H9 (cell line): ENCODE results near the gene SHC1. TPM values are rescaled to one million over a fixed set of nuclear protein-coding genes. Genes with fewer than 3 reads are reported as not detected.

Experiments used
- DNase-seq: peaks from one replicate; pipeline ENCODE4 v3.0.0-alpha.2; 2017
- H2AFZ ChIP-seq: one replicate; pipeline ENCODE4 v1.6.1; 2013; ENCODE audit warnings: mild to moderate bottlenecking, low read length, control low read depth, moderate library complexity
- H2AK5ac ChIP-seq: 2 replicates; pipeline ENCODE4 v1.6.1; 2013; ENCODE audit warnings: low read length, control low read depth, mixed read lengths; ENCODE audit not compliant: insufficient read length
- H2BK120ac ChIP-seq: one replicate; pipeline ENCODE4 v1.6.1; 2013; ENCODE audit warnings: low read depth, mild to moderate bottlenecking, low read length, control low read depth, inconsistent platforms; ENCODE audit not compliant: poor library complexity, severe bottlenecking
- H2BK12ac ChIP-seq: 2 replicates; pipeline ENCODE4 v1.6.1; 2013; ENCODE audit warnings: low read length, control low read depth, mixed read lengths, low read depth; ENCODE audit not compliant: insufficient read length
- H2BK15ac ChIP-seq: 2 replicates; pipeline ENCODE4 v1.6.1; 2013; ENCODE audit warnings: low read depth, low read length, control low read depth
- H2BK20ac ChIP-seq: one replicate; pipeline ENCODE4 v1.6.1; 2013; ENCODE audit warnings: low read depth, mild to moderate bottlenecking, low read length, control low read depth, inconsistent platforms; ENCODE audit not compliant: poor library complexity, severe bottlenecking
- H2BK5ac ChIP-seq: 2 replicates; pipeline ENCODE4 v1.6.1; 2013; ENCODE audit warnings: low read length, control low read depth, mixed read lengths; ENCODE audit not compliant: insufficient read length
- H3K14ac ChIP-seq: 2 replicates; pipeline ENCODE4 v1.6.1; 2013; ENCODE audit warnings: low read length, control low read depth; ENCODE audit not compliant: insufficient read depth
- H3K18ac ChIP-seq: 2 replicates; pipeline ENCODE4 v1.6.1; 2013; ENCODE audit warnings: low read depth, mild to moderate bottlenecking, mixed read lengths, low read length, control low read depth; ENCODE audit not compliant: insufficient read length
- H3K23ac ChIP-seq: 2 replicates; pipeline ENCODE4 v1.6.1; 2013; ENCODE audit warnings: low read length, control low read depth, mixed read lengths, low read depth; ENCODE audit not compliant: insufficient read length
- H3K23me2 ChIP-seq: 2 replicates; pipeline ENCODE4 v1.6.1; 2013; ENCODE audit warnings: low read depth, mild to moderate bottlenecking, mixed read lengths, low read length, control low read depth; ENCODE audit not compliant: insufficient read length, poor library complexity, severe bottlenecking
- H3K27ac ChIP-seq: 2 replicates; pipeline ENCODE4 v1.5.1; 2013; ENCODE audit warnings: low read length, control low read depth, mixed read lengths, low read depth; ENCODE audit not compliant: insufficient read length
- H3K27me3 ChIP-seq: 2 replicates; pipeline ENCODE4 v1.6.1; 2013; ENCODE audit warnings: low read length, control low read depth, inconsistent platforms; ENCODE audit not compliant: insufficient read depth
- H3K4ac ChIP-seq: 2 replicates; pipeline ENCODE4 v1.6.1; 2013; ENCODE audit warnings: low read depth, mild to moderate bottlenecking, control low read depth, inconsistent platforms, low read length, moderate library complexity
- H3K4me1 ChIP-seq: 2 replicates; pipeline ENCODE4 v1.6.1; 2013; ENCODE audit warnings: low read length, control low read depth, inconsistent platforms; ENCODE audit not compliant: insufficient read depth
- H3K4me2 ChIP-seq: 2 replicates; pipeline ENCODE4 v1.6.1; 2013; ENCODE audit warnings: low read length, control low read depth, mixed read lengths; ENCODE audit not compliant: insufficient read length, insufficient read depth
- H3K56ac ChIP-seq: 2 replicates; pipeline ENCODE4 v1.6.1; 2013; ENCODE audit warnings: low read depth, mild to moderate bottlenecking, mixed read lengths, low read length, control low read depth; ENCODE audit not compliant: insufficient read length
- H3K79me1 ChIP-seq: 2 replicates; pipeline ENCODE4 v1.6.1; 2013; ENCODE audit warnings: low read depth, mild to moderate bottlenecking, moderate library complexity, low read length, control low read depth, inconsistent platforms; ENCODE audit not compliant: insufficient read depth, poor library complexity, severe bottlenecking
- H3K79me2 ChIP-seq: 2 replicates; pipeline ENCODE4 v1.6.1; 2013; ENCODE audit warnings: low read length, control low read depth, inconsistent platforms; ENCODE audit not compliant: insufficient read depth
- H3K9ac ChIP-seq: 2 replicates; pipeline ENCODE4 v1.6.1; 2013; ENCODE audit warnings: low read length, control low read depth, mixed read lengths; ENCODE audit not compliant: insufficient read length; ENCODE audit errors: extremely low read depth
- H3K9me3 ChIP-seq: one replicate; pipeline ENCODE4 v1.6.1; 2013; ENCODE audit warnings: low read depth, low read length, inconsistent platforms; ENCODE audit not compliant: control insufficient read depth
- H3T11ph ChIP-seq: one replicate; pipeline ENCODE4 v1.6.1; 2013; ENCODE audit warnings: mild to moderate bottlenecking, low read length, control low read depth, inconsistent platforms
- H4K20me1 ChIP-seq: one replicate; pipeline ENCODE4 v1.6.1; 2013; ENCODE audit not compliant: control insufficient read depth, insufficient read length, insufficient read depth
- H4K5ac ChIP-seq: 2 replicates; pipeline ENCODE4 v1.6.1; 2013; ENCODE audit warnings: low read depth, mild to moderate bottlenecking, mixed read lengths, low read length, control low read depth; ENCODE audit not compliant: insufficient read length
- H4K8ac ChIP-seq: replicated peaks from 2 replicates; pipeline ENCODE4 v1.6.1; 2013; ENCODE audit warnings: low read length, control low read depth, mixed read lengths, low read depth; ENCODE audit not compliant: insufficient read length
- H4K91ac ChIP-seq: 2 replicates; pipeline ENCODE4 v1.6.1; 2013; ENCODE audit warnings: low read depth, mild to moderate bottlenecking, moderate library complexity, mixed read lengths, low read length, control low read depth; ENCODE audit not compliant: insufficient read length
- H3K27ac Mint-ChIP-seq, 3 experiments: 2 replicates in 2 of 3; 3 replicates in 1 of 3; pipeline ENCODE4 v1.8.0; 2020 to 2021; ENCODE audit warnings: mixed read lengths in 3 of 3, mild to moderate bottlenecking in 1 of 3, moderate library complexity in 1 of 3
- H3K27me3 Mint-ChIP-seq: 2 replicates; pipeline ENCODE4 v1.8.0; 2021; ENCODE audit warnings: low read depth, mild to moderate bottlenecking, moderate library complexity, mixed read lengths
- H3K36me3 Mint-ChIP-seq, 3 experiments: 2 replicates in 2 of 3; 3 replicates in 1 of 3; pipeline ENCODE4 v1.8.0; 2020 to 2021; ENCODE audit warnings: low read depth in 3 of 3, mixed read lengths in 3 of 3; ENCODE audit not compliant: insufficient read depth in 1 of 3
- H3K4me1 Mint-ChIP-seq, 2 experiments: 2 replicates each; pipeline ENCODE4 v1.8.0; 2020; ENCODE audit warnings: mixed read lengths in 2 of 2
- H3K4me3 Mint-ChIP-seq, 2 experiments: 2 replicates in 1 of 2; 3 replicates in 1 of 2; pipeline ENCODE4 v1.8.0; 2020 to 2021; ENCODE audit warnings: mild to moderate bottlenecking in 2 of 2, mixed read lengths in 2 of 2, moderate library complexity in 1 of 2
- H3K9me3 Mint-ChIP-seq, 2 experiments: 2 replicates in 1 of 2; 3 replicates in 1 of 2; pipeline ENCODE4 v1.8.0; 2020; ENCODE audit warnings: mild to moderate bottlenecking in 2 of 2, mixed read lengths in 2 of 2, moderate library complexity in 1 of 2
- WGBS: extraction: QIAGEN DNeasy Blood & Tissue Kit; methylation state at CpG from one replicate; pipeline ENCODE4 v1.1.7; 2013; ENCODE audit warnings: missing lambda C conversion rate, low lambda C conversion rate, mixed read lengths; ENCODE audit not compliant: insufficient read length; ENCODE audit errors: extremely low coverage; 5-methylcytosine and 5-hydroxymethylcytosine counted together
- total RNA-seq: library from RNA; stranded (reverse); gene quantifications from 2 replicates; pipeline ENCODE4 v1.2.1, GENCODE V29; 2021
- TF ChIP-seq, protein P1 (sequence below): fragments of 200-600 bp; sonication (generic); conservative IDR thresholded peaks from 3 replicates; pipeline ENCODE4 v1.8.0; 2021; ENCODE audit warnings: antibody characterized with exemption, mild to moderate bottlenecking

Gene SHC1
- total RNA-seq, 1 experiment from 2014 or later, result 168 TPM

- Histone ChIP-seq H3K9ac (no peak overlapping the region), H3K9me3 (no peaks in the 10 kb centered on the region), H4K8ac (no peak overlapping the region), H3K27ac (no peak overlapping the region), H3K23ac (no peak overlapping the region), H2BK20ac (no peak overlapping the region), H2AFZ (no peak overlapping the region), H4K20me1 (no peaks in the 10 kb centered on the region), H2BK120ac (no peak overlapping the region), H3T11ph (no peak overlapping the region), H3K79me2 (no peaks in the 10 kb centered on the region), H2BK5ac (no peak overlapping the region), H3K4ac (no peak overlapping the region; the same call in 1 of the 2 replicates), H3K14ac (peak overlapping the region; percentile 16; the same call in 1 of the 2 replicates), H2BK15ac (no peak overlapping the region), H3K4me1 (peaks cover 4% of the 10 kb centered on the region; the same call in 1 of the 2 replicates), H2BK12ac (no peak overlapping the region), H3K4me2 (peak overlapping the region; percentile 94), H2AK5ac (no peak overlapping the region), H3K18ac (peak overlapping the region; percentile 52), H4K5ac (no peak overlapping the region), H3K56ac (no peak overlapping the region), H3K27me3 (no peaks in the 10 kb centered on the region), H3K23me2 (peaks cover 16% of the 10 kb centered on the region), H4K91ac (no peak overlapping the region), H3K79me1 (no peaks in the 10 kb centered on the region)
- TF ChIP-seq, protein P1, sequence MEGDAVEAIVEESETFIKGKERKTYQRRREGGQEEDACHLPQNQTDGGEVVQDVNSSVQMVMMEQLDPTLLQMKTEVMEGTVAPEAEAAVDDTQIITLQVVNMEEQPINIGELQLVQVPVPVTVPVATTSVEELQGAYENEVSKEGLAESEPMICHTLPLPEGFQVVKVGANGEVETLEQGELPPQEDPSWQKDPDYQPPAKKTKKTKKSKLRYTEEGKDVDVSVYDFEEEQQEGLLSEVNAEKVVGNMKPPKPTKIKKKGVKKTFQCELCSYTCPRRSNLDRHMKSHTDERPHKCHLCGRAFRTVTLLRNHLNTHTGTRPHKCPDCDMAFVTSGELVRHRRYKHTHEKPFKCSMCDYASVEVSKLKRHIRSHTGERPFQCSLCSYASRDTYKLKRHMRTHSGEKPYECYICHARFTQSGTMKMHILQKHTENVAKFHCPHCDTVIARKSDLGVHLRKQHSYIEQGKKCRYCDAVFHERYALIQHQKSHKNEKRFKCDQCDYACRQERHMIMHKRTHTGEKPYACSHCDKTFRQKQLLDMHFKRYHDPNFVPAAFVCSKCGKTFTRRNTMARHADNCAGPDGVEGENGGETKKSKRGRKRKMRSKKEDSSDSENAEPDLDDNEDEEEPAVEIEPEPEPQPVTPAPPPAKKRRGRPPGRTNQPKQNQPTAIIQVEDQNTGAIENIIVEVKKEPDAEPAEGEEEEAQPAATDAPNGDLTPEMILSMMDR, result no peak
- Mint-ChIP-seq H3K36me3 (peaks cover 5 to 21% (median 17%) of the 10 kb centered on the region in 3 experiments; a peak in 6 of 7 replicates), H3K27ac (peak overlapping the region in 1 of 3 experiments; percentile 99; a peak in 2 of 7 replicates), H3K4me3 (peak overlapping the region; percentile 83 to 97; a peak in 4 of 5 replicates), H3K4me1 (peaks cover 48 to 54% of the 10 kb centered on the region in 2 experiments), H3K9me3 (no peaks in the 10 kb centered on the region), H3K27me3 (no peaks in the 10 kb centered on the region)
- DNase-seq, result no peak
- WGBS, result no CpG with 5 or more reads among the region's 3 CpGs
Observed at GRCh38 chr1:154954541-154954940, 16.0 kb downstream of the SHC1 start.
